Skeletal muscle satellite cell (primary cell): ENCODE results near the gene USH2A.

ENCODE experiments used
- H3K27me3 ChIP-seq: 2 replicates; pipeline ENCODE4 v1.7.0; 2013; ENCODE audit warnings: low read length; ENCODE audit not compliant: control insufficient read depth, insufficient read depth
- H3K36me3 ChIP-seq: 2 replicates; pipeline ENCODE4 v1.7.0; 2013; ENCODE audit warnings: mild to moderate bottlenecking, control low read depth, low read length; ENCODE audit not compliant: insufficient read depth
- H3K4me1 ChIP-seq: 2 replicates; pipeline ENCODE4 v1.7.0; 2013; ENCODE audit warnings: low read length; ENCODE audit not compliant: control insufficient read depth, insufficient read depth
- H3K4me2 ChIP-seq: 2 replicates; pipeline ENCODE4 v1.7.0; 2013; ENCODE audit warnings: mild to moderate bottlenecking, low read length
- H3K4me3 ChIP-seq: 2 replicates; pipeline ENCODE4 v1.7.0; 2013; ENCODE audit warnings: low read length
- H3K9ac ChIP-seq: 2 replicates; pipeline ENCODE4 v1.7.0; 2013; ENCODE audit warnings: mild to moderate bottlenecking, low read depth, low read length, moderate library complexity
- H3K9me3 ChIP-seq: replicated peaks from 2 replicates; pipeline ENCODE4 v1.7.0; 2013; ENCODE audit warnings: mild to moderate bottlenecking, control low read depth, low read length

Gene USH2A

GRCh38 chr1:215777370-215777925 is 645.8 kb downstream of the USH2A start:
- Histone ChIP-seq H3K4me3 (no peak overlapping the region), H3K9me3 (no peaks in the 10 kb centered on the region), H3K36me3 (no peaks in the 10 kb centered on the region), H3K4me1 (no peaks in the 10 kb centered on the region), H3K9ac (no peak overlapping the region), H3K4me2 (no peak overlapping the region), H3K27me3 (no peaks in the 10 kb centered on the region)

- no peak overlapping the region for H3K9ac ChIP-seq
- H3K9me3 ChIP-seq, result no peaks in the 10 kb centered on the region
- H3K4me1 ChIP-seq, result peaks cover 6% of the 10 kb centered on the region
- no peak overlapping the region for H3K4me3 ChIP-seq
- H3K4me2 ChIP-seq, result no peak overlapping the region
- no peaks in the 10 kb centered on the region for H3K27me3 ChIP-seq
- H3K36me3 ChIP-seq, result no peaks in the 10 kb centered on the region
These were observed 646.9 kb downstream of the USH2A start for GRCh38 chr1:215776336-215776735.

- H3K9ac ChIP-seq, result no peak overlapping the region
- H3K4me3 ChIP-seq, result no peak overlapping the region
- H3K36me3 ChIP-seq, result no peaks in the 10 kb centered on the region
- H3K27me3 ChIP-seq, result no peaks in the 10 kb centered on the region
- H3K4me2 ChIP-seq, result no peak overlapping the region
- peaks cover 6% of the 10 kb centered on the region for H3K4me1 ChIP-seq
- no peaks in the 10 kb centered on the region for H3K9me3 ChIP-seq
These were observed 651.1 kb downstream of the USH2A start for GRCh38 chr1:215772151-215772550.

GRCh38 chr1:215768303-215768702 is 654.9 kb downstream of the USH2A start:
- no peaks in the 10 kb centered on the region for H3K36me3 ChIP-seq
- no peaks in the 10 kb centered on the region for H3K27me3 ChIP-seq
- no peak overlapping the region for H3K9ac ChIP-seq
- peaks cover 6% of the 10 kb centered on the region for H3K4me1 ChIP-seq
- no peaks in the 10 kb centered on the region for H3K9me3 ChIP-seq
- no peak overlapping the region for H3K4me3 ChIP-seq
- H3K4me2 ChIP-seq, result no peak overlapping the region

GRCh38 chr1:215767761-215768160 is 655.5 kb downstream of the USH2A start:
- H3K27me3 ChIP-seq, result no peaks in the 10 kb centered on the region
- H3K4me3 ChIP-seq, result no peak overlapping the region
- no peaks in the 10 kb centered on the region for H3K36me3 ChIP-seq
- peaks cover 6% of the 10 kb centered on the region for H3K4me1 ChIP-seq
- H3K9ac ChIP-seq, result no peak overlapping the region
- no peaks in the 10 kb centered on the region for H3K9me3 ChIP-seq
- H3K4me2 ChIP-seq, result no peak overlapping the region

- H3K27me3 ChIP-seq, result no peaks in the 10 kb centered on the region
- no peak overlapping the region for H3K4me3 ChIP-seq
- H3K4me1 ChIP-seq, result peaks cover 2% of the 10 kb centered on the region
- H3K4me2 ChIP-seq, result no peak overlapping the region
- H3K9me3 ChIP-seq, result no peaks in the 10 kb centered on the region
- H3K36me3 ChIP-seq, result no peaks in the 10 kb centered on the region
- no peak overlapping the region for H3K9ac ChIP-seq
These were observed 656.7 kb downstream of the USH2A start for GRCh38 chr1:215766521-215766920.

GRCh38 chr1:215765833-215766232 is 657.4 kb downstream of the USH2A start:
- Histone ChIP-seq H3K4me2 (no peak overlapping the region), H3K9me3 (no peaks in the 10 kb centered on the region), H3K27me3 (no peaks in the 10 kb centered on the region), H3K4me1 (peaks cover 6% of the 10 kb centered on the region), H3K36me3 (no peaks in the 10 kb centered on the region), H3K4me3 (no peak overlapping the region), H3K9ac (no peak overlapping the region)

- no peak overlapping the region for H3K4me2 ChIP-seq
- no peak overlapping the region for H3K9ac ChIP-seq
- no peaks in the 10 kb centered on the region for H3K27me3 ChIP-seq
- H3K9me3 ChIP-seq, result no peaks in the 10 kb centered on the region
- no peak overlapping the region for H3K4me3 ChIP-seq
- no peaks in the 10 kb centered on the region for H3K36me3 ChIP-seq
- H3K4me1 ChIP-seq, result peaks cover 6% of the 10 kb centered on the region
These were observed 661.8 kb downstream of the USH2A start for GRCh38 chr1:215761446-215761845.

GRCh38 chr1:215754112-215754511 is 669.1 kb downstream of the USH2A start:
- Histone ChIP-seq H3K4me3 (no peak overlapping the region), H3K4me2 (no peak overlapping the region), H3K27me3 (no peaks in the 10 kb centered on the region), H3K9me3 (no peaks in the 10 kb centered on the region), H3K36me3 (no peaks in the 10 kb centered on the region), H3K9ac (no peak overlapping the region), H3K4me1 (peaks cover 13% of the 10 kb centered on the region)

- Histone ChIP-seq H3K36me3 (no peaks in the 10 kb centered on the region), H3K9ac (peak overlapping the region; percentile 28), H3K4me3 (no peak overlapping the region), H3K27me3 (no peaks in the 10 kb centered on the region), H3K9me3 (no peaks in the 10 kb centered on the region), H3K4me2 (peak overlapping the region; percentile 41), H3K4me1 (peaks cover 18% of the 10 kb centered on the region)
These were observed 673.8 kb downstream of the USH2A start for GRCh38 chr1:215749414-215749813.

GRCh38 chr1:215748431-215748830 is 674.8 kb downstream of the USH2A start:
- H3K9ac ChIP-seq, result no peak overlapping the region
- no peak overlapping the region for H3K4me3 ChIP-seq
- peaks cover 18% of the 10 kb centered on the region for H3K4me1 ChIP-seq
- no peak overlapping the region for H3K4me2 ChIP-seq
- H3K27me3 ChIP-seq, result no peaks in the 10 kb centered on the region
- no peaks in the 10 kb centered on the region for H3K36me3 ChIP-seq
- H3K9me3 ChIP-seq, result no peaks in the 10 kb centered on the region

GRCh38 chr1:215744419-215744818 is 678.8 kb downstream of the USH2A start:
- Histone ChIP-seq H3K36me3 (no peaks in the 10 kb centered on the region), H3K9me3 (no peaks in the 10 kb centered on the region), H3K4me3 (no peak overlapping the region), H3K4me1 (peaks cover 8% of the 10 kb centered on the region), H3K4me2 (no peak overlapping the region), H3K9ac (no peak overlapping the region), H3K27me3 (no peaks in the 10 kb centered on the region)
